Colonic mucosa (tissue), 4 donors: ENCODE measurements around the gene FAM162B. TPM values are rescaled to one million over a fixed set of nuclear protein-coding genes. Genes with fewer than 3 reads are reported as not detected.

ENCODE experiments used
- DNase-seq: peaks from one replicate; pipeline ENCODE4 v3.0.0-alpha.2; 2020
- H3K27ac ChIP-seq: fragments of 200-600 bp; one replicate; pipeline ENCODE4 v1.8.0; 2021
- H3K27me3 ChIP-seq: fragments of 200-600 bp; one replicate; pipeline ENCODE4 v1.8.0; 2021
- H3K36me3 ChIP-seq: fragments of 200-600 bp; one replicate; pipeline ENCODE4 v1.8.0; 2021
- H3K4me1 ChIP-seq: fragments of 200-600 bp; one replicate; pipeline ENCODE4 v1.8.0; 2021; ENCODE audit warnings: mild to moderate bottlenecking
- H3K4me3 ChIP-seq: fragments of 200-600 bp; one replicate; pipeline ENCODE4 v1.8.0; 2021
- H3K9ac ChIP-seq, 2 donors: one replicate each; pipeline ENCODE4 v1.7.0; 2013; ENCODE audit warnings: control low read depth in 2 of 2, low read depth in 2 of 2, low read length in 2 of 2
- H3K9me3 ChIP-seq: fragments of 200-600 bp; one replicate; pipeline ENCODE4 v1.8.0; 2021
- CTCF ChIP-seq: fragments of 200-600 bp; IDR thresholded peaks from one replicate; pipeline ENCODE4 v1.8.0; 2022; ENCODE audit warnings: antibody characterized with exemption, mild to moderate bottlenecking
- intact Hi-C: fragments of 100-400 bp; cut with DNase I; formaldehyde crosslinking; loops from one replicate; pipeline ENCODE4 v1.14.1; 2022
- total RNA-seq, 2 donors: library from RNA; stranded (reverse); fragmentation: NEBNext Ultra II Directional in 1 of 2; extraction: Animal tissue kit (Norgen Biotek cat#: 25700) in 1 of 2; gene quantifications; one replicate each; pipeline ENCODE4 v1.2.1, GENCODE V29; 2021
- donor health status: healthy.
- donor health status: DM: no; HTN: no; CAD: no.
- donor health status: DM: no; HTN: no; CAD: no.

FAM162B gene
- total RNA-seq, 2 donors from 2014 or later, result 0.57 to 0.64 TPM

- intact Hi-C loops, result no loop called here
- no peak overlapping the region for H3K27ac ChIP-seq
- no peak for TF ChIP-seq CTCF
These were observed 27.7 kb upstream of the FAM162B start for GRCh38 chr6:116793224-116793623.

GRCh38 chr6:116783852-116784251, 18.3 kb upstream of the FAM162B start:
- Histone ChIP-seq H3K27me3 (no peaks in the 10 kb centered on the region), H3K9ac (no peak overlapping the region), H3K9me3 (no peaks in the 10 kb centered on the region), H3K36me3 (no peaks in the 10 kb centered on the region), H3K4me3 (no peak overlapping the region), H3K27ac (no peak overlapping the region), H3K4me1 (no peaks in the 10 kb centered on the region)
- no peak for DNase-seq
- TF ChIP-seq CTCF, result no peak
- intact Hi-C loops, result loop anchor here (5.0 to 10.0 kb wide), 2 partner anchors 63 to 181 kb away; no protein-coding TSS in a partner anchor

More at GRCh38 chr6:116793224-116793623, 27.7 kb upstream of the FAM162B start:
- Histone ChIP-seq H3K27me3 (no peaks in the 10 kb centered on the region), H3K4me1 (no peaks in the 10 kb centered on the region), H3K9ac (no peak overlapping the region), H3K36me3 (no peaks in the 10 kb centered on the region), H3K4me3 (no peak overlapping the region), H3K9me3 (no peaks in the 10 kb centered on the region)
- no peak for DNase-seq

GRCh38 chr6:116779573-116780164, 14.2 kb upstream of the FAM162B start:
- no peak overlapping the region for H3K27ac ChIP-seq
- TF ChIP-seq CTCF, result no peak
- no peaks in the 10 kb centered on the region for H3K4me1 ChIP-seq
- intact Hi-C loops, result loop anchor here (5.0 to 10.0 kb wide), 2 partner anchors 68 to 185 kb away; no protein-coding TSS in a partner anchor
- DNase-seq, result no peak
- H3K9ac ChIP-seq, result no peak overlapping the region
- no peaks in the 10 kb centered on the region for H3K27me3 ChIP-seq
- H3K4me3 ChIP-seq, result no peak overlapping the region
- H3K9me3 ChIP-seq, result no peaks in the 10 kb centered on the region
- no peaks in the 10 kb centered on the region for H3K36me3 ChIP-seq

GRCh38 chr6:116773886-116774285, 8.4 kb upstream of the FAM162B start:
- H3K9me3 ChIP-seq, result no peaks in the 10 kb centered on the region
- DNase-seq, result no peak
- no peak overlapping the region for H3K4me3 ChIP-seq
- intact Hi-C loops, result no loop called here
- H3K4me1 ChIP-seq, result no peaks in the 10 kb centered on the region
- no peak overlapping the region for H3K27ac ChIP-seq
- no peaks in the 10 kb centered on the region for H3K27me3 ChIP-seq
- no peak overlapping the region for H3K9ac ChIP-seq
- no peaks in the 10 kb centered on the region for H3K36me3 ChIP-seq
- TF ChIP-seq CTCF, result no peak

GRCh38 chr6:116772450-116772849, 6.9 kb upstream of the FAM162B start:
- DNase-seq, result no peak
- no peak overlapping the region for H3K9ac ChIP-seq
- no peak overlapping the region for H3K27ac ChIP-seq
- no peaks in the 10 kb centered on the region for H3K4me1 ChIP-seq
- no peak for TF ChIP-seq CTCF
- intact Hi-C loops, result no loop called here
- H3K36me3 ChIP-seq, result no peaks in the 10 kb centered on the region
- H3K27me3 ChIP-seq, result peaks cover under 1% of the 10 kb centered on the region
- no peaks in the 10 kb centered on the region for H3K9me3 ChIP-seq
- H3K4me3 ChIP-seq, result no peak overlapping the region
